Left lung (tissue), 10 donors: ENCODE results near the gene RAI1. TPM values are rescaled to one million over a fixed set of nuclear protein-coding genes. Genes with fewer than 3 reads are reported as not detected.

ENCODE experiments used
- ATAC-seq: fragments of 200-7000 bp; cut with Tn5 transposase; one replicate; pipeline ENCODE4 v1.9.1; 2020; ENCODE audit warnings: moderate library complexity
- DNase-seq, 4 donors: peaks; one replicate each; pipeline ENCODE4 v3.0.0-alpha.2; 2013 to 2020
- H3K27ac ChIP-seq, 2 donors: fragments of 200-600 bp; sonication (generic) in 1 of 2; one replicate each; pipeline versions ENCODE4 v1.5.0 to v1.8.0; 2020 to 2021
- H3K27me3 ChIP-seq, 2 donors: fragments of 200-600 bp; sonication (generic) in 1 of 2; one replicate each; pipeline versions ENCODE4 v1.5.0 to v1.8.0; 2020 to 2021
- H3K36me3 ChIP-seq, 2 donors: fragments of 200-600 bp; sonication (generic) in 1 of 2; one replicate each; pipeline versions ENCODE4 v1.5.0 to v1.8.0; 2020 to 2021
- H3K4me1 ChIP-seq, 2 donors: fragments of 200-600 bp; one replicate each; pipeline ENCODE4 v1.8.0; 2021
- H3K4me3 ChIP-seq, 2 donors: fragments of 200-600 bp; sonication (generic) in 1 of 2; one replicate each; pipeline versions ENCODE4 v1.5.0 to v1.8.0; 2020 to 2021; ENCODE audit warnings: mild to moderate bottlenecking in 1 of 2
- H3K9me3 ChIP-seq, 2 donors: fragments of 200-600 bp; sonication (generic) in 1 of 2; one replicate each; pipeline versions ENCODE4 v1.5.0 to v1.8.0; 2020 to 2021
- CTCF ChIP-seq, 2 donors: fragments of 200-600 bp; sonication (generic) in 1 of 2; IDR thresholded peaks; one replicate each; pipeline versions ENCODE4 v1.5.0 to v1.8.0; 2021; ENCODE audit warnings: antibody characterized with exemption in 2 of 2
- intact Hi-C, 2 donors: fragments of 100-400 bp; cut with DNase I; formaldehyde crosslinking; loops; one replicate each; pipeline versions ENCODE4 v1.11.2 to v1.14.2; 2022
- polyA plus RNA-seq, 6 donors: library from polyadenylated mRNA; unstranded; fragments of 120-200 nt; gene quantifications; one replicate each; pipeline ENCODE4 v1.2.1, GENCODE V29; 2013; ENCODE audit not compliant: insufficient read length in 6 of 6
- total RNA-seq, 2 donors: library from RNA; stranded (reverse); fragmentation: NEBNext Ultra II Directional; extraction: Animal tissue kit (Norgen Biotek cat#: 25700); gene quantifications; one replicate each; pipeline ENCODE4 v1.2.1, GENCODE V29; 2021
- donor health status: DM: no; HTN: yes; CAD: no.
- donor health status: DM: no; HTN: no; CAD: no.

The RAI1 gene
- total and polyA plus RNA-seq, 8 donors = 28.8 to 43.8 (median 34.7) TPM

GRCh38 chr17:17698869-17699351 lies 17.7 kb downstream of the RAI1 start:
- Histone ChIP-seq H3K27me3 (peaks cover 0 to 11% of the 10 kb centered on the region in 2 donors), H3K4me3 (no peak overlapping the region), H3K36me3 (no peaks in the 10 kb centered on the region), H3K27ac (peak overlapping the region in 1 of 2 donors; percentile 10), H3K4me1 (peaks cover 29 to 77% of the 10 kb centered on the region in 2 donors), H3K9me3 (no peaks in the 10 kb centered on the region)
- ATAC-seq (peak; percentile 5), DNase-seq (no peak)
- intact Hi-C loops = no loop called here
- TF ChIP-seq CTCF (IDR thresholded peaks at IDR 0.05) = no peak

DNA sequence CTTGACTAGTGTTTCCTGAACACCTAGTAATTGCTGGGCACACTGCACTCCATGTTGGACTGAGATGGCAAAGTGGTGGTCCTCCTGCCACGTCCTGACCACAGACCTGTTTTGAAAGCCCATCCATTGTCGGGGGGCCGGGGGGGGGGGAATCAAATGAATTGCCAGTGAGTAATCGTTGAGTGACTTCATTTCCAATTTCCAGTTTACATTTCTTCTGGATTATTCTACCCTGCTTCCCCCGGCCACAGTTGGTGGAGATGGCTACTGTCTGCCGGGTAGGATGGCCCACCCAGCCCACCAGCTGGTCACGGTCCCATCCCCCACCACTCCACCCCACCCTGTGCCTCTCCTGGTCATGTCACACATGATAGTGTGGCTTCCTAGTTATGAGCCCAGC lies 18.2 kb downstream of the RAI1 start:
- Histone ChIP-seq H3K9me3 (no peaks in the 10 kb centered on the region), H3K4me1 (peaks cover 25 to 71% of the 10 kb centered on the region in 2 donors), H3K27me3 (peaks cover 0 to 11% of the 10 kb centered on the region in 2 donors), H3K27ac (peak overlapping the region in 1 of 2 donors; percentile 10), H3K4me3 (no peak overlapping the region), H3K36me3 (no peaks in the 10 kb centered on the region)
- intact Hi-C loops = no loop called here
- DNase-seq = no peak
- TF ChIP-seq CTCF (IDR thresholded peaks at IDR 0.05) = no peak
- ATAC-seq = no peak

GRCh38 chr17:17700251-17700969 lies 19.2 kb downstream of the RAI1 start:
- H3K4me3 ChIP-seq = no peak overlapping the region
- peaks cover 20 to 65% of the 10 kb centered on the region in 2 donors for H3K4me1 ChIP-seq
- intact Hi-C loops = no loop called here
- H3K27me3 ChIP-seq = peaks cover 0 to 11% of the 10 kb centered on the region in 2 donors
- H3K9me3 ChIP-seq = no peaks in the 10 kb centered on the region
- no peak for TF ChIP-seq CTCF (IDR thresholded peaks at IDR 0.05)
- H3K27ac ChIP-seq = no peak overlapping the region
- ATAC-seq (peak; percentile 48), DNase-seq (peak in 1 of 4 donors; percentile 79)
- H3K36me3 ChIP-seq = no peaks in the 10 kb centered on the region

DNA sequence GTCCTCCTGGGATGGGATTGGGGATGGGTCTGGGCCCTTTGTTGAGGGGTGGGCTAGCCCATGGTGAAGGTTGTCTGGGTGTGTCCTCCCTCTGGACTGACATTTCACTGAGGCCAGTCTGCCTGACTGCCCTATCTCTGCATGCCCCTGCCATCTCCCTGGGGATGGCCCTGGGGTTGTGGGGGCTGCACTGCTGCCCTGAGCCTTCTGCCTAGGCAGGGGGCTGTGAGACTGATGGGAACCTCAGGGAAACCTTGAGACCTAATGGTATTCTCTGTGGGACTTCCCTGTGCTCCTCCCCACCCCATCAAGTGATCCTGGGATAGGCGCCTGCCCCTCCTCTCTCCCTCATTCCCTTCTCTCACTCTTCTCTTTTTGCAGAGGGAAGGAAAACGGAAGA lies 19.9 kb downstream of the RAI1 start:
- Histone ChIP-seq H3K27me3 (peaks cover 0 to 11% of the 10 kb centered on the region in 2 donors), H3K36me3 (no peaks in the 10 kb centered on the region), H3K9me3 (no peaks in the 10 kb centered on the region), H3K27ac (no peak overlapping the region), H3K4me3 (no peak overlapping the region), H3K4me1 (peaks cover 15 to 58% of the 10 kb centered on the region in 2 donors)
- DNase-seq (no peak), ATAC-seq (no peak)
- no peak for TF ChIP-seq CTCF (IDR thresholded peaks at IDR 0.05)
- intact Hi-C loops = no loop called here

DNA sequence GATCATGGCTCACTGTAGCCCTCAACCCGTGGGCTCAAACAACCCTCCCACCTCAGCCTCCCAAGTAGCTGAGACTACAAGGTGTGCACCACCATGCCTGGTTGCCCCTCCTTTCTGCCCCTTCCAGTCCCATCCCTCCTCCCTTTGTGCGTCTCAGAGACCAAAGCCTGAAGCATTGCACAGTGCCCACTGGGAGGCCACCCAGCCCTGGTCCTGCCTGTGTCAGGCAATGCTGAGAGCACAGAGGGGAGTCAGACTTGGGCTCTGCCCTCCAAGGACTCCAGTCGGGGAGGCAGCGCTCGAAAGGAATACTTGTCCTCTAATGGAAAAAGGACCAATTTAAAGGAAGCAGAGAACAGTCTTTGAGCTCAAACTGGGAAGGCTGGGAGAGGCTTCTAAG lies 20.4 kb downstream of the RAI1 start:
- Histone ChIP-seq H3K9me3 (no peaks in the 10 kb centered on the region), H3K36me3 (no peaks in the 10 kb centered on the region), H3K27me3 (peaks cover 0 to 11% of the 10 kb centered on the region in 2 donors), H3K4me1 (peaks cover 15 to 55% of the 10 kb centered on the region in 2 donors), H3K4me3 (no peak overlapping the region), H3K27ac (no peak overlapping the region)
- TF ChIP-seq CTCF (IDR thresholded peaks at IDR 0.05) = no peak
- intact Hi-C loops = no loop called here
- DNase-seq (no peak), ATAC-seq (no peak)
